Middle frontal gyrus (tissue), 1 donor: ENCODE measurements around the gene APOM.
A peak's percentile ranks its signal among the peaks of the same experiment; 100 is the strongest.

Source experiments
- DNase-seq: peaks from one replicate; pipeline ENCODE4 v3.0.0-alpha.2; 2015; ENCODE audit warnings: low spot score; ENCODE audit errors: extremely low spot score

The APOM gene

GRCh38 chr6:31655349-31656237 is at the start of gene APOM:
Gene APOM (plus strand): TSS chr6:31655894. CDS start chr6:31655967, 73 bp downstream.
- no peak for DNase-seq

GRCh38 chr6:31607317-31607716 is 48.4 kb upstream of the APOM start:
- DNase-seq: no peak

DNA sequence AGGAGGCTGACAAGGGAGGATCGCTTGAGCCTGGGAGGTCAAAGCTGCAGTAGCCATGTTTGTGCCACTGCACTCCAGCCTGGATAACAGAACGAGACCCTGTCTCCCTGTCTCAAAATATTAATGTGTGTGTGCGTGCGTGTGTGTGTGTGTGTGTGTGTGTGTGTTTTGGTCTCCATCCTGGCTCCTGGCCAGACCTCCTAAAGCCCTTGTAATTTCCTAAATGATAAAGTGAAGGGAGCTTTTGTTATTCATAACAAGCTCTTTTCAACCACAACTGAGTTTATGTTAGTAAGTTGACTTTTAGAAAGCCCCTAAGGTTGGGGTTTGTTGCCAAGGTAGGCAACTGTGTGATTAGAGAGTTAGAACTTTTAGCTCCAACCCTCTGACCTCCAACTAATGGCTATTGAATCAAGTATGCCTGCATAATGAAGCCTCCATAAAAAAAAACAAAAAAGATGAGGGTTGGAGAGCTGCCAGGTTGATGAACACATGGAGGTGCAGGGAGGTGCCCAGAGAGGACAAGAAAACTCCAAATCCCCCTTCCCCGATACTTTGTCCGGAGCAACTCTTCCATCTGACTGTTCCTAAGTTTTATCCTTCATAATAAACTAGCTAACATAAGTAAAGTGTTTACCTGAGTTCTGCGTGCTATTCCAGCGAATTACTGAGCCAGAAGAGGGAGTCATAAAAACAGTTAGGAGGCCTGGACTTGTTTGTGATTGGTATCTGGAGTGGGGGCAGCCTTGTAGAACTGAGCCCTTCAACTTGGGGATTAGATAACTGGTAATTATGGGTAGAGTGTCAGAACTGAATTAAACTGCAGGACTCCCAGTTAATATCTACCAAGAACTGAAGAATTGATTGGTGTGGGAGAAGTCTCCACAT is 45.9 kb upstream of the APOM start:
- DNase-seq: no peak

DNA sequence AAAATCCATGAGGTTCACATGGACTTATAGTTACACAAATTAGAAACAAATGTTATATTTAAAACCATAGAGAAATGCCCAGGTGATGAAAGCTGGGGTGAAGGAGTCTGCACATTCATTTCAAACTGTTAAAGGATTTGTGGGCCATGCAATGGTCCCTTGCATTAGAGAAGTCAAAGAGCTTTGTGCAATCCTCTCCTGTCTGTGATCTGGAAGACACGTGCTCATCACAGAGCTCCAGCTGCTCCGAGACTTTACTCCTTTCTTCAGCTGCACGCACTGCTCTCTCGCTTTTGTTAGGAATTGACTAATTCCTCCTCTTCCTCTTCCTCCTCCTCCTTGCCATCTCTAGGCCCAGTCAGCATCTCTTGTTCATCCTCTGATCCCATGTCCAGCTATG is 44.7 kb upstream of the APOM start:
- DNase-seq: no peak

GRCh38 chr6:31614075-31614619 is 41.5 kb upstream of the APOM start:
- DNase-seq: no peak

DNA sequence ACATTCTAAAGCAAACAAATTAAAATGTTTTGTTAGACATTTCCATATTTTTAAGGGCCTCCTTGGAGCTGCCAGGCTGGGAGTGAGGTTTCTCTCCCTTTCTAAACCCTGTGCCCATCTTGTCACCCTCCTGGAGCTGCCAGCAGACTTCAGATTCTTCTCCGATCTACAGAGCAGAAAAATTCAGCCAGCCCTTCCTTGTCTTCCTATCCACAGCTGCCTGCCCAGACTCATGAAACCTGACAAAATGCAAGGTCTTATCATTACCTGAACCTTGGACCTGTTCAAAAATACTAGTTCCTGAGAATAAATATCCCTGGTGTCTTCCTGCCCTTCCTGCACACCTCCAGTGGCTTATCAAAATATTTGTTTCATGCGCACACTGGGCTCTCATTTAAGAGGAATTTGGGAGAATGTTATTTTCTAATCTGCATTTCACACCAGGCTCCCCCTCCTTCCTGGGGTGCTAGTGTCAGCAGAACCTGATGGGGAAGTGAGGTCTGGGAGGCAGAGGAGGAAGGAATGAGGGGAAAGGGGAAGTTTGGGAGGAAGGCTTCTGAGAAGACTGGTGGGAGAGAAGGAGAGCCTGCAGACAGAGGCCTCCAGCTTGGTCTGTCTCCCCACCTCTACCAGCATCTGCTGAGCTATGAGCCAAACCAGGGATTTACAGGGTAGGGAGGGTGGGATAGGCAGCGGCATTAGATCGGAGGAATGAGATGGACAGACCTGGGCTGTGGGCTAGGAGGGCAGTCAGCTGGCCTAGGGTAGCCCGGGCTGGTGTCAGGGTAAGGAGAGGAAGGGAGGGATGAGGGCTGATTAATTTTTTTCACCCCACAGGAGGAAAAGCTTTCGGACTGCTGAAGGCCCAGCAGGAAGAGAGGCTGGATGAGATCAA is 40.8 kb upstream of the APOM start, which contains the start of gene AIF1:
Gene AIF1 (plus strand): TSS at position 551 of the 895 bp plus-strand sequence. CDS start 96 bp downstream, at position 647.
- DNase-seq: no peak

DNA sequence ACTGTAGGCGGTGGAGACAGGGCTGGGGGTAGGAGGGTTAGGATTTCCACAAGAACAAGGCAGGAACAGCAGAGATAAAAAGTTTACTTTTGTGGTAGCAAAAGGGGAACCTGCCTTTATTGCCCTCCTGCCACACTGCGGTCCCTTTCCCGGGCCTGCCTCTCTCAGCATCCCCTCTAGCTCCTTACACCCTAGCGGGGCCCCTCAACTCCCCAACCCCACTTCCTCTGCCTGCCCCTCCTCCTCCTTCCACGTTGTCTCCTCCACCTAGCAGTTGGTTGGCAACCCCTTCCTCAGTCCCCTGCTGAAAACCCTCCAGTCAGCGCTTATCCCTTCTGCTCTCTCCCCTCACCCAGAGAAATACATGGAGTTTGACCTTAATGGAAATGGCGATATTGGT is 39.9 kb upstream of the APOM start:
- no peak for DNase-seq

GRCh38 chr6:31617010-31617409 is 38.7 kb upstream of the APOM start:
- DNase-seq: no peak

DNA sequence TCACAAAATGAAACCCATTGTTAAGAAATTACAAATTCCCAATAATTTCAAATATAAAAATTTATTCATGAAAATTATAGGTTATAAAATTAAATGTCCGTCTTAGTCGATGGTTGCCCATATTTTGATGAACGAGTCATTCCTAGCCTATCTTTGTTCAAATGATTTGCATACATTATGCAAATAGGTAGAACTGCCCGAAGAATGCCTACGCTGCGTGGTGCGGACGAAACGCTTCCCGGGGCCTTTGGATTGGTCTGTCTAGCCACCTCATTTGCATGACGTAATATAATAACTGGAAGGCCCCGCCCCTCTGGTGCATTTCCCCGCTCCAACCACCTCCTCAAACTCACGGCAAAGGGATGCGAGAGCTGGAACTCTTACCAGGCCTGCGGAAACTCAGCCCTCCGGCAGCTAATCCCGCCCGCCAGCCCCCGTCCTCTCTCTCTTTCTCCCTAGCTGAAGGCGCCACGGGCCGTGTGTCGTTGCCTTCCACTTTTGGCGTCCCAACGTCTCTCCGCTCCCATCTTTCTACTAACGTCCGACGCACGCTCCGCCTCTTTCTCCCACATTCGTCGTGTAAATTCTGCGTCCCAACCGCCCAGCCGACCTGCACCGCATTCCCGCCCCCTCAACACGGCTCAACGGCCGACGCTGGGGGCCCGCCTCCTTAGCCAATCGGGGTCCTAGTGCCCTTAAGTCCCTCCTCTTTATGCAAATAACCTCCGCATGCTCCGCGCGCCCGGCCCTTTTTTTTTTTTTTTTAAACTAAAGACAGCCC is 35.7 kb upstream of the APOM start:
- peak; percentile 97 for DNase-seq

- DNase-seq: peak; percentile 26
Measured at GRCh38 chr6:31620586-31621319, 34.9 kb upstream of the APOM start, which contains the start of gene PRRC2A. Gene PRRC2A (plus strand): TSS chr6:31620715. CDS start chr6:31622790, 2,075 bp downstream.

DNA sequence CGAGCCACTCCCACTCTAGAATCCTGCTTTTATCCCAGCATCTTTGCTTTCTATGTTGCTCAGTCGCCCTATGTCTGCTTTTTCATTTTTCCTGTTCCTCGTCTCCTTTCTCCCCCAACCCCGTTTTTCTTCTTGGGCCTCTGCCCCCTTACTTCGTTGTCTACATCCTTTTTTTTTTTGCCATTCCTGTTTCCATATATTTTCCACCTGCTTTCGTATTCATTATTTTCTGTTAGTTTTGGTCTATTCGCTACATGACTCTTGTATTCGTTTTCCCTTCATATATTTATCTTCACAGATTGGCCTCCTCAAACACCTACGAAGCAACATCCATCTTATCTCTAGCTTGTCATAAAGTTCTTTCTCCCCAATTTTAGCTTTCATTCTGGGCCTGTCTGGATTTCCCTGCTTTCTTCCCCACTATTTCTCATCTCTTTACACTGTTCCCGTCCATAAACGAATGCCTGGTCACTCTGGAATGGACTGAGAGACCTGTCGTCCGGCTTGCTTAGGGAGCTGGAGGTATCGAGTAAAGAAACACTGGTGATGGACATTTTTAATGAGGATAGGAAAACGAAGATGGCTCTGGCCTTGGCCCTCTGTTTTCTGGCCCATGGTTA is 34.3 kb upstream of the APOM start:
- DNase-seq: no peak

DNA sequence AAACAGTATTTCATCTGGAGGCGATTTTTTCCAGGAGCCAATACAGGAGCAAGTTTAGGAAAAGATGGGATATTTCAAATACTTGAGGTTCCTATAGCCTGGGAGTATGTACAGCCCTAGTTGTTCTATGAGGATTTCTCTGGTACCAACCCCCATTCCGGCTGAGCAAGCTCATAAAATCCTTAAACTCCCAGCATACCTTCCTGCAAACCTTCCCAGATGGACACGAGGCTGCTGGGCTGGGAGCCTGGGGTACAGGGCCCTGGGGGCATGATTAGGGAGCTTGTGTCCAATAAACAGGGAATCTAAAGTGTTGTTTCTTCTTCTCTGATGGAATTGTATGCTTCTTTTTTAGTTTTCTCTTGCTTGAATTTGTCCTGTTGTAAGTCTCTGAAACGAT is 33.7 kb upstream of the APOM start:
- no peak for DNase-seq

- DNase-seq: no peak
Measured at GRCh38 chr6:31622684-31623091, 33.0 kb upstream of the APOM start.

DNA sequence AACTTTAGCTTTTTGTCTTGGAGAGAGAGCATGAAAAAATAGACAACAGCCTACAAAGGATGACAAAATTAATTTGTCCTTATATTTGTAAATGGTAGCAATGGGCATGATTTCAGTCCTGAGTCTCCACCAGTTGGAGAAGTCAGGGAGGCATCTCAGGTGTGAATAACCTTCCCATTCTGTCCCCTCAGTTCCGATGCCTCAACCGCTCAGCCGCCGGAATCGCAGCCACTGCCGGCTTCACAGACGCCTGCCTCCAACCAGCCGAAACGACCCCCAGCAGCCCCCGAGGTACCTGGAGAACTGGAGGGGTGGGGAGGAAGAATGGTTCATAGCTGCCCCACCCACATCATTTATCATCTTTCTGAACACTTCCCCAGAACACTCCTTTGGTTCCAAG is 31.6 kb upstream of the APOM start:
- no peak for DNase-seq

GRCh38 chr6:31626952-31627351 is 28.7 kb upstream of the APOM start:
- no peak for DNase-seq

GRCh38 chr6:31627690-31628287 is 27.9 kb upstream of the APOM start:
- no peak for DNase-seq

DNA sequence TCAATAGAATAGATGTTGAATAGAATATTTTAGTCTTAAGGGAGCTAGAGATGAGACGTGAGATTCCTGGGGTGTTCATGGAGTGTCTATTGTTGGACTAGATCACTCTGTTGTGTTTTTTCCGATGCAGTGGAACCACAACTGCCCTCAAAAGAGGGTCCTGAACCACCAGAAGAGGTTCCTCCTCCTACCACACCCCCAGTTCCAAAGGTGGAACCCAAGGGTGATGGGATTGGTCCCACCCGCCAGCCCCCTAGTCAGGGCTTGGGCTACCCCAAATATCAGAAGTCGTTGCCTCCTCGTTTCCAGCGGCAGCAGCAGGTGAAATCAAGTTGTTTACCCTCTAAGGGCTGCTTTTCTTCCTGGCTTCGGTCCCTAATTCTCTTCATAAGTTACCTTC is 26.7 kb upstream of the APOM start:
- no peak for DNase-seq

- DNase-seq: no peak
Measured at GRCh38 chr6:31630177-31630934, 25.3 kb upstream of the APOM start.
